Activated T-cell treated with anti-CD3 and anti-CD28 coated beads, Interleukin-2, amount 50 U/mL, for 72 hours (primary cell): ENCODE results near the gene HLA-G. TPM values are rescaled to one million over a fixed set of nuclear protein-coding genes. Genes with fewer than 3 reads are reported as not detected.
A peak's percentile ranks its signal among the peaks of the same experiment; 100 is the strongest.

Source experiments
- ATAC-seq, 2 donors: fragments of 150-1000 bp; cut with Tn5 transposase; replicated peaks in 1 of 2; 2 replicates each; pipeline ENCODE4 v1.10.0; 2021; ENCODE audit warnings: moderate library complexity in 2 of 2, mild to moderate bottlenecking in 1 of 2
- DNase-seq, 2 donors: peaks; one replicate each; pipeline ENCODE4 v3.0.0; 2021 to 2022; ENCODE audit warnings: mixed read lengths in 1 of 2
- H3K27ac Mint-ChIP-seq: one replicate; pipeline ENCODE4 v1.8.0; 2022; ENCODE audit warnings: mild to moderate bottlenecking, moderate library complexity, mixed read lengths
- H3K27me3 Mint-ChIP-seq: one replicate; pipeline ENCODE4 v1.8.0; 2022; ENCODE audit warnings: low read depth, mixed read lengths
- H3K36me3 Mint-ChIP-seq, 2 donors: one replicate each; pipeline ENCODE4 v1.8.0; 2022; ENCODE audit warnings: mixed read lengths in 2 of 2, mild to moderate bottlenecking in 1 of 2; ENCODE audit not compliant: insufficient read depth in 2 of 2
- H3K4me1 Mint-ChIP-seq: one replicate; pipeline ENCODE4 v1.8.0; 2022; ENCODE audit warnings: low read depth, mixed read lengths
- H3K4me3 Mint-ChIP-seq, 2 donors: one replicate each; pipeline ENCODE4 v1.8.0; 2022; ENCODE audit warnings: mild to moderate bottlenecking in 2 of 2, mixed read lengths in 2 of 2, moderate library complexity in 2 of 2
- H3K9me3 Mint-ChIP-seq, 2 donors: one replicate each; pipeline ENCODE4 v1.8.0; 2022; ENCODE audit warnings: mixed read lengths in 2 of 2
- total RNA-seq, 2 donors: library from RNA; stranded (reverse); gene quantifications; one replicate each; pipeline ENCODE4 v1.2.3, GENCODE V29; 2022

Gene HLA-G
- total RNA-seq, 2 donors from 2014 or later = 0.37 TPM; not detected in 1

DNA sequence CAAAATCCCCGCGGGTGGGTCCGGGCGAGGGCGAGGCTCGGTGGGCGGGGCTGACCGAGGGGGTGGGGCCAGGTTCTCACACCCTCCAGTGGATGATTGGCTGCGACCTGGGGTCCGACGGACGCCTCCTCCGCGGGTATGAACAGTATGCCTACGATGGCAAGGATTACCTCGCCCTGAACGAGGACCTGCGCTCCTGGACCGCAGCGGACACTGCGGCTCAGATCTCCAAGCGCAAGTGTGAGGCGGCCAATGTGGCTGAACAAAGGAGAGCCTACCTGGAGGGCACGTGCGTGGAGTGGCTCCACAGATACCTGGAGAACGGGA, 809 bp downstream of the HLA-G start:
- peak; percentile 61 for ATAC-seq

DNA sequence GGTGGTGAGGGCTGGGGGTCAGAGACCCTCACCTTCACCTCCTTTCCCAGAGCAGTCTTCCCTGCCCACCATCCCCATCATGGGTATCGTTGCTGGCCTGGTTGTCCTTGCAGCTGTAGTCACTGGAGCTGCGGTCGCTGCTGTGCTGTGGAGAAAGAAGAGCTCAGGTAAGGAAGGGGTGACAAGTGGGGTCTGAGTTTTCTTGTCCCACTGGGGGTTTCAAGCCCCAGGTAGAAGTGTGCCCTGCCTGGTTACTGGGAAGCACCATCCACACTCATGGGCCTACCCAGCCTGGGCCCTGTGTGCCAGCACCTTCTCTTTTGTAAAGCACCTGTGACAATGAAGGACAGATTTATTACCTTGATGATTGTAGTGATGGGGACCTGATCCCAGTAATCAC, 2.1 kb downstream of the HLA-G start:
- DNase-seq (no peak), ATAC-seq (no peak)
- Mint-ChIP-seq H3K4me1 (peaks cover 11% of the 10 kb centered on the region), H3K36me3 (no peaks in the 10 kb centered on the region), H3K4me3 (no peak overlapping the region), H3K9me3 (no peaks in the 10 kb centered on the region), H3K27me3 (peaks cover 81% of the 10 kb centered on the region), H3K27ac (no peak overlapping the region)

More for the DNA sequence above, 809 bp downstream of the HLA-G start:
- Mint-ChIP-seq H3K9me3 (no peaks in the 10 kb centered on the region), H3K4me3 (peak overlapping the region; percentile 73 to 77), H3K27ac (no peak overlapping the region), H3K36me3 (no peaks in the 10 kb centered on the region), H3K27me3 (peaks cover 78% of the 10 kb centered on the region), H3K4me1 (peaks cover 11% of the 10 kb centered on the region)
- DNase-seq = peak; percentile 31 to 44

DNA sequence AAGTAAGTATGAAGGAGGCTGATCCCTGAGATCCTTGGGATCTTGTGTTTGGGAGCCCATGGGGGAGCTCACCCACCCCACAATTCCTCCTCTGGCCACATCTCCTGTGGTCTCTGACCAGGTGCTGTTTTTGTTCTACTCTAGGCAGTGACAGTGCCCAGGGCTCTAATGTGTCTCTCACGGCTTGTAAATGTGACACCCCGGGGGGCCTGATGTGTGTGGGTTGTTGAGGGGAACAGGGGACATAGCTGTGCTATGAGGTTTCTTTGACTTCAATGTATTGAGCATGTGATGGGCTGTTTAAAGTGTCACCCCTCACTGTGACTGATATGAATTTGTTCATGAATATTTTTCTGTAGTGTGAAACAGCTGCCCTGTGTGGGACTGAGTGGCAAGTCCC, 2.8 kb downstream of the HLA-G start:
- Mint-ChIP-seq H3K36me3 (no peaks in the 10 kb centered on the region), H3K27me3 (peaks cover 81% of the 10 kb centered on the region), H3K9me3 (no peaks in the 10 kb centered on the region), H3K4me3 (no peak overlapping the region), H3K27ac (no peak overlapping the region), H3K4me1 (peaks cover 11% of the 10 kb centered on the region)
- ATAC-seq = no peak
- no peak for DNase-seq

DNA sequence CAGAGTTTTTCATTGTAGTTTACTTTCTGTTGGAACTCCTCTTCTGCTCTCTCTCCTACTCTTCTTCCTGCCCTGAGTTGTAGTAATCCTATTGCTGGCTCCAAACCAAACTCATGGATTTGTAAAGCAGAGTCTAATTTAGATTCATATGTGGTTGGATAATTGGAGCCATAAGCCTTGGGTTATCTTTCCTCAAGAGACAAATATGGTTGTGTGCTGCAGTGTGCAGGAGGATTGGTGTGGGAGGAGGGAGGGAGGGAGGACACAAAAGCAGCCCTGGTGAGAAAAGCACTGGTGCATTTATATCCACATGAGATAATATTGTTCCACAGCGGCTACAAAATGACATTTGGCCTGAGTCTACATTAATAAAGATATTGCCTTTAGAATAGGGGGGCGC, 4.2 kb downstream of the HLA-G start:
- Mint-ChIP-seq H3K27me3 (peaks cover 82% of the 10 kb centered on the region), H3K36me3 (no peaks in the 10 kb centered on the region), H3K4me3 (no peak overlapping the region), H3K9me3 (no peaks in the 10 kb centered on the region), H3K4me1 (peaks cover 3% of the 10 kb centered on the region), H3K27ac (no peak overlapping the region)
- no peak for DNase-seq
- ATAC-seq = no peak

DNA sequence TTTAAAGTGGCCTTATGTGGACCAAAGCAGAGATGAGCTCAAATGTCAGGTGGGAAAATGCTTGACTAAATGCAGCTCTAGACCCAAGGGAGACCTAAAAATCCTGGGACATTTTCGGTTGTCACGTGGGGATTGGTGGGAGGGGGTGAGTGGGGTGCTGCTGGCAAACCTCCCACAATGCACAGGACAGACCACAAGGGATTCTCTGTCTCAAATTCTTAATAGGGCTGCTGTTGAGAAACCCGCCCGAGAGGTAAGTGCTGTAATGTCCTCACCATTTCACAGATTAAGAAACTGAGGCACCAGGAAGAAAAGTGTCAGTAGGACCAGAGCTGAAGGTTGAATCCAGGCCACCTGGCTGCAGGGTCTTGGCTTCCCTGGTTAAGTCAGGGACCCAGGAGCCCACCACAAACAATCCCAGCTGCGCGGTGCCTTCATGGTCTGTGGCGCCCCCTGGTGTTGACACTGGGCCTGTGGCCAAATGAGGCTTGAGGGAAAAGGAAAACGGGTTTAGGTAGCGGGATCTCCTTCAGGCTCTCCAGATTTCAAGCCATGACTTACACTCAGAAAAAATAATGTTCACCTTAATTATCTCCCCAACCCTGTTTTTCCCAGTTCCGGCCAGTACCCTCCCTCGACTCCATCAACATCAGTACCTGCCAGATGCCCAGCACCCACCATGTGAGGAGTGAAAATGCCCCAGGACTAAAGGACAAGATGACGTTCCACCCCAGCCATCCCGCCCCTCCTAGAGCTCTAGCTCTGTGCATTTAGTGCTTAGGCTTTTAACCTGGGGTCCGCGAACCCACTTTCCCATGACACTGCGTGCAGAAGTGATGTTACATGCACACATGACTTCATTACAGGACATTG, 7.2 kb downstream of the HLA-G start:
- no peaks in the 10 kb centered on the region for H3K36me3 Mint-ChIP-seq
- H3K27me3 Mint-ChIP-seq = peaks cover 83% of the 10 kb centered on the region

DNA sequence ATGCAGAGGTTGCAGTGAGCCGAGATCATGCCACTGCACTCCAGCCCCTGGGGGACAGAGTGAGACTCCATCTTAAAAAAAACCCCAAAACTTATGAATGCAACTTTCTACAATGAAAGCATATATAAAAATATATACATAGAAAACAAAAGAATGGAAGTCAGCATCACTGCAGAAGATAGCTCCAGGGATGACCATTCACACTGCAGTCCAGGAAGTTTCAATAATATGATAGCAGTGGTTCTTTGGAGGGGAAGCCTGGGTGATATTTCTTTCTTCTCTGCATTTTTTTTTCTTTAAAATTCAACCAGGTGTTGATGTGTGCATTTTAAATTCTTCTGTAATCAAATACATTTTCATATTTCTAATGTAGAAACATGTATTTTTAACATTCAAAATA, 12.3 kb downstream of the HLA-G start:
- ATAC-seq = no peak
- H3K36me3 Mint-ChIP-seq = peaks cover 0 to 2% of the 10 kb centered on the region in 2 donors
- peaks cover 5% of the 10 kb centered on the region for H3K4me1 Mint-ChIP-seq
- no peak overlapping the region for H3K4me3 Mint-ChIP-seq
- peaks cover 0 to 2% of the 10 kb centered on the region in 2 donors for H3K9me3 Mint-ChIP-seq
- H3K27me3 Mint-ChIP-seq = peaks cover 55% of the 10 kb centered on the region
- no peak for DNase-seq
- H3K27ac Mint-ChIP-seq = no peak overlapping the region

More for the DNA sequence above, 7.2 kb downstream of the HLA-G start:
- Mint-ChIP-seq H3K9me3 (no peaks in the 10 kb centered on the region), H3K4me1 (no peaks in the 10 kb centered on the region), H3K4me3 (no peak overlapping the region), H3K27ac (no peak overlapping the region)
- peak; percentile 62 for ATAC-seq
- peak; percentile 51 to 65 for DNase-seq

DNA sequence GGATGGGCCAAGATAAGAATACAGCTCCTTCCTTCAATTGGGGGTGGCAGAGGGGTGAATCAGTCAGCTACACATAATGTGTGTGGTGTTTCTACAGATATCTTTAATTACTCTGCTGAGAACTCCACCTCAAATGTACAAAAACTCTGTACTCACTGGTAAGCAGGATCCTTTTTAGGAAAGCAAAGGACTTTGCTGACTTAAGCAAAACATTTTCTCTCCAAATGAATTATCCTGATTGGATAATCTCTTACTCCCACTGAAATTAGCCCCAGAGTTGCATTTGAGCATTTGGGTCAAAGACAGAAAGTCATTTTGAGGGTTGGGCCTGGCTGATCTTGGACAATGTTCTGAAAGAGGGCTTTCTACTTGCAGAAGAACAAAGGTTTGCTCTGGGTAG, 13.4 kb downstream of the HLA-G start:
- peaks cover 45% of the 10 kb centered on the region for H3K27me3 Mint-ChIP-seq

DNA sequence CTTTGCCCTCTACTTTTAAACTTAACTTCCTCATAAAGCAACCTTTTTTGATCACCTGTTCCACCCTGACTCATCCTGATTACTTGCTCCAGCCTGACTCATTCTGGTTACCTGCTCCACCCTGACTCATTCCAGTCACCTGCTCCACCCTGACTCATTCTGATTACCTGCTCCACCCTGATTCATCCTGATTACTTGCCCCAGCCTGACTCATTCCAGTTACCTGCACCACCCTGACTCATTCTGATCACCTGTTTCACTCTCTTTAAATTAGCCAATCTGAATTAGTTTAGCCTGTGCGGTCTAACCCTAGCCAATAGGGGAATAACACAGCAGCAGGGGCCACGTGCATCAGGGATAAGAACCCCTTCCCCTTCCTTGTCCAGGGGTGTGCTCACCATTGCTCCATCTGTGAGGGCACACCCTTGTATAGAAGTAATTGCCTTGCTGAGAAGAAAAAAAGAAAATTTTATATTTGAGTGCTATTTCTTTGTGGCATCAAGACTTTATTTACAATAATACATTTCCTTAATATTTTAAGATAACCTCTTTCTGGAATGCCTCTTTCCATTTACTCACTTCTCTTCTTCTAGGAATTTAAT, 17.9 kb downstream of the HLA-G start:
- Mint-ChIP-seq H3K4me3 (no peak overlapping the region), H3K36me3 (peaks cover 0 to 2% of the 10 kb centered on the region in 2 donors), H3K27me3 (peaks cover 45% of the 10 kb centered on the region), H3K4me1 (peaks cover 39% of the 10 kb centered on the region), H3K9me3 (peaks cover 0 to 2% of the 10 kb centered on the region in 2 donors), H3K27ac (no peak overlapping the region)
- DNase-seq (peak; percentile 67 to 84), ATAC-seq (peak; percentile 93 to 94)

More for the DNA sequence above, 13.4 kb downstream of the HLA-G start:
- DNase-seq = no peak
- ATAC-seq = no peak
- Mint-ChIP-seq H3K36me3 (peaks cover 0 to 2% of the 10 kb centered on the region in 2 donors), H3K4me1 (peaks cover 16% of the 10 kb centered on the region), H3K4me3 (no peak overlapping the region), H3K9me3 (peaks cover 0 to 2% of the 10 kb centered on the region in 2 donors), H3K27ac (no peak overlapping the region)

DNA sequence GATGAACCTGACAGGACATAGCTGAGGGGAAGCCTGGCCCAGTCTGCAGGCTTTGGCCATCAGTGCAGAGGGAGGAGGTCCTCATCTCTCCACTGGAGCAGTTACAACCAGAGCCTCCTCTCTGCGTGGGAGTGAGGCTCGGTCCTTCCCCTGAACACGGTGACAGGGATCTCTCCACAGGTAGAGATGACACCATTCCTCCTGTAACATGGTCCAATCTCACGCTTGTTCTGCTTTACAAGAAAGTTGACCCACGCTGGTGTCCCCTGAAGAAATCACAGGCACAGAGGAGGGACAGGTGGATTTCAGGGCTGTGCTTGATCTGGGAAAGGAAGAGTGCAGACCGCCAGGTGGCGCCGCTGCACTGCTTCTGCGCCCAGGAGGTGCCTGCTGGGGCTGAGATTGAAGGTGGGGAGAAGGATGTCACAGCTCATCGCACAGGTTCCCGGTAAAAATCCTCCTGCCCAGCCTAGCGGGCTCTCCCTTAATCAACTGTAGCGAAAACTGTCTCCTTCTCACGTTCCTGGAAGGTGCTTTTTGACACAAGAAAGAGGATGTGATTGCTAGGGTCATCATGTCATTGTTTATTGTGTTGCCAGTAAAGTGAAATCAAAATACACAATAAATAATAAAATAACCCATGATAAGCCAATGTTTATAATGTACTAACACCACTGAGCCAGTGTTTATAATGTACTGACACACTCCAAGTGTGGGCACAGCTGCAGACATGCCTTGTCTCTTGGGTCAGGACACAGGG, 20.4 kb downstream of the HLA-G start:
- Mint-ChIP-seq H3K27me3 (peaks cover 43% of the 10 kb centered on the region), H3K4me3 (peak overlapping the region; percentile 26 to 43), H3K36me3 (no peaks in the 10 kb centered on the region), H3K27ac (no peak overlapping the region), H3K4me1 (peaks cover 39% of the 10 kb centered on the region), H3K9me3 (no peaks in the 10 kb centered on the region)
- ATAC-seq (peak; percentile 63 to 71), DNase-seq (peak; percentile 83 to 90)

DNA sequence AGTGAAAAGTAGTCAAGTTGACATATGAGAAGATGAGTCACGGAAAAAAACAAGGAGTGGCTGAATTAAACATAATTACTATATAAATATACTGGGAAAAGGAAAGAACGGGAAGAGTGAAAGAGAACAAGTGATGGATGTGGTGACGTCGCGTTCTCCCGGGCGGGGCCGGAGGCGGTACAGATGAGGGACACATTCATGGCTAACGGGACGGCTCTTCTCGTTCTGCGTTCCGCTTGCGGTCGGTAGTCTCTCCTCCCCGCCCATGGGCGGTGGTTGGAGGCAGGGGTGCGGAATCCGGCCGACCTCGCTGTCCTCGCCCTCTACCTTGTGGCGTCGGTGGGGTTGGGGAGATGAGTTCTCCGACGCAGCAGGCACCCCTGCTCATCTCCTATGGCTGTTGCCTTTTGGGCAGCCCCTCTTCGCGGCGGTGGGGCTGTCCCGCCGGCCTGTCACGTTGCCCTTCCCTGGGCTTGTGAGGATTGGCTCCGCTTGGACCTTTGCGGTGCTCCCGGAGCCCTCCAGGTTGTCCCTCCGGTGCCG, 22.5 kb downstream of the HLA-G start:
- ATAC-seq (peak in 1 of 2 donors; percentile 27), DNase-seq (peak; percentile 45 to 53)
- peaks cover 59% of the 10 kb centered on the region for H3K27me3 Mint-ChIP-seq
- H3K27ac Mint-ChIP-seq = peak overlapping the region; percentile 55
- peak overlapping the region; percentile 63 to 85 for H3K4me3 Mint-ChIP-seq
- H3K4me1 Mint-ChIP-seq = peaks cover 33% of the 10 kb centered on the region
- H3K9me3 Mint-ChIP-seq = no peaks in the 10 kb centered on the region
- H3K36me3 Mint-ChIP-seq = no peaks in the 10 kb centered on the region

DNA sequence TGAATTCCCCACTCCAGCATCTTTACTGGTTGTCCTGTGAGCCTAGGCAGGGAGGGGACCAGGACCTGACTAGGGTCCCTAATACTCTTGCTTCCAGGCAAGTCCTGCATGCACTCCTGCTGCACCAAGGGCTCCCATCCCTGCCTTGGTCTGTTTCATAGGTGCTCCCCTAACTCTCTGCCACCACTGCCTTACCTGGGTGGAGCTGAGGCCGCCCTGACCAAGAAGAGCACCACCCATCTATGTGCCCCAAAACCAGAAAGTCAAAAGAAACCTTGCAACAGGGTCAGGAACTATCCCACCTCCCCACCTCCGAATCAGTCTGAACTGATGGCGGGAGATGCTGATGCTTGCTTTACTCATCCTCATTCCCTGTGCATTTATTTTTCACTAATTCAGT, 23.6 kb downstream of the HLA-G start:
- ATAC-seq (no peak), DNase-seq (no peak)
- peaks cover 64% of the 10 kb centered on the region for H3K27me3 Mint-ChIP-seq
- H3K4me1 Mint-ChIP-seq = peaks cover 24% of the 10 kb centered on the region
- no peaks in the 10 kb centered on the region for H3K9me3 Mint-ChIP-seq
- H3K27ac Mint-ChIP-seq = no peak overlapping the region
- H3K4me3 Mint-ChIP-seq = no peak overlapping the region
- no peaks in the 10 kb centered on the region for H3K36me3 Mint-ChIP-seq

DNA sequence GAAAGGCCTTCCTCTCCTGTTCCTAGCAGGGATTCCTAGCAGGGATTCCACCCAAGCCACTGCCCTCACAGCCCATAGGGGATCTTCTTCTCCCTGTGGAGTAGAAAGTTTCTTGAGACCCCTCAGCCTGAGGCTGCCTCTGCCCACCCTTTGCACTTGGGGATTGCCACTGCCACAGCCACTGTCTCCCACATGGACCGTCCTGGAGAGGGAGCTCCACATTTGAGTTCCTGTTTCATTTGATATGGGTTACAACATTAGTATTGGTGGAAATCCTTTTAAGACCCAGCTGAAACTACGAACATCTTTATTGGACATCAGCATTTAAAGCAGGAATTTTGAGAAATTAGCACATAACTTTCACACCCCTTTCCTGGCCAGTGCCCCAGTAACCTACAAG, 25.6 kb downstream of the HLA-G start:
- DNase-seq (no peak), ATAC-seq (no peak)
- H3K4me1 Mint-ChIP-seq = peaks cover 17% of the 10 kb centered on the region
- no peak overlapping the region for H3K27ac Mint-ChIP-seq
- no peaks in the 10 kb centered on the region for H3K9me3 Mint-ChIP-seq
- H3K27me3 Mint-ChIP-seq = peaks cover 64% of the 10 kb centered on the region
- no peak overlapping the region for H3K4me3 Mint-ChIP-seq
- H3K36me3 Mint-ChIP-seq = no peaks in the 10 kb centered on the region

DNA sequence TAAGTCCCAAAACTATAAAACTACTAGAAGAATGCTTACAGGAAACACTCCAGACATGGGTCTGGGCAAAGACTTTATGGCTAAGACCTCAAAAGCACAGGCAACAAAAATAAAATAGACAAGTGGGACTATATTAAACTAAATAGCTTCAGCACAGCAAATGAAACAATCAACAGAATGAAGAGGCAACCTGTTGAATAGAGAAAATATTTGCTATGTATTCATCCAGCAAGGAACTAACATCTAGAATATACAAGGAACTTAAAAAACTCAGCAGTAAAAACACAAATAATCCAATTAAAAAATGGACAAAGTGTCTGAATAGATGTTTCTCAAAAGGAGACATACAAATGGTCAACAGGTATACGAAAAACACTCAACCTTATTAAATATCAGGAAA, 30.4 kb downstream of the HLA-G start:
- no peaks in the 10 kb centered on the region for H3K4me1 Mint-ChIP-seq
- no peak for DNase-seq
- H3K27me3 Mint-ChIP-seq = peaks cover 47% of the 10 kb centered on the region
- H3K9me3 Mint-ChIP-seq = no peaks in the 10 kb centered on the region
- no peak for ATAC-seq
- no peak overlapping the region for H3K4me3 Mint-ChIP-seq
- H3K36me3 Mint-ChIP-seq = no peaks in the 10 kb centered on the region
- no peak overlapping the region for H3K27ac Mint-ChIP-seq
